C1 segment of cervical spinal cord (tissue), 14 donors: ENCODE data around the gene CTCFL.

Source experiments
- DNase-seq, 14 donors: peaks; one replicate each; lab custom pipeline; 2025; lab: John Stamatoyannopoulos, UW

The CTCFL gene

GRCh38 chr20:57524511-57525176 lies at the start of gene CTCFL:
Gene CTCFL (minus strand): TSS chr20:57525140. CDS start chr20:57524205, 935 bp downstream.
- DNase-seq, result no peak

- DNase-seq, result no peak
Observed at GRCh38 chr20:57573894-57574293, 49.0 kb upstream of the CTCFL start.

- no peak for DNase-seq
Observed at GRCh38 chr20:57573242-57573641, 48.3 kb upstream of the CTCFL start.

GRCh38 chr20:57571782-57572416 lies 47.0 kb upstream of the CTCFL start:
- DNase-seq, result no peak

- DNase-seq, result no peak
Observed at GRCh38 chr20:57570920-57571319, 46.0 kb upstream of the CTCFL start.

- no peak for DNase-seq
Observed at GRCh38 chr20:57570145-57570850, 45.4 kb upstream of the CTCFL start.

- no peak for DNase-seq
Observed at GRCh38 chr20:57568960-57569359, 44.0 kb upstream of the CTCFL start.

GRCh38 chr20:57568088-57568896 lies 43.4 kb upstream of the CTCFL start:
- DNase-seq, result no peak

GRCh38 chr20:57567471-57568079 lies 42.6 kb upstream of the CTCFL start:
- no peak for DNase-seq

- no peak for DNase-seq
Observed at GRCh38 chr20:57566803-57567459, 42.0 kb upstream of the CTCFL start.

- no peak for DNase-seq
Observed at GRCh38 chr20:57566399-57566798, 41.5 kb upstream of the CTCFL start.

- no peak for DNase-seq
Observed at GRCh38 chr20:57564951-57565642, 40.2 kb upstream of the CTCFL start.

GRCh38 chr20:57564180-57564802 lies 39.4 kb upstream of the CTCFL start:
- DNase-seq, result no peak

- no peak for DNase-seq
Observed at GRCh38 chr20:57563522-57563921, 38.6 kb upstream of the CTCFL start.

- DNase-seq, result no peak
Observed at GRCh38 chr20:57562541-57563465, 37.9 kb upstream of the CTCFL start.

- DNase-seq, result no peak
Observed at GRCh38 chr20:57561356-57562279, 36.7 kb upstream of the CTCFL start.

- no peak for DNase-seq
Observed at GRCh38 chr20:57560554-57561355, 35.8 kb upstream of the CTCFL start, which contains the start of gene PCK1. Gene PCK1 (plus strand): TSS chr20:57561110. CDS start chr20:57561412, 302 bp downstream.
